MCF 10A (cell line): Measurements from ENCODE around the gene MMUT. TPM values are rescaled to one million over a fixed set of nuclear protein-coding genes. Genes with fewer than 3 reads are reported as not detected.
"Not testable (repeated sequence)": the region's sequence is repeated elsewhere in the genome, so short reads cannot be mapped to it uniquely, and the experiment has no call there.

Experiments
- BruUV-seq: library from RNA; stranded (reverse); fragments of 400-500 nt; replicated peaks from 2 replicates; lab custom pipeline; 2021; lab: Mats Ljungman, UMichigan
- CTCF ChIA-PET: fragments of 300-600 bp; sonication (Branson Sonifier 250); formaldehyde crosslinking; extraction: SDS; loops from one replicate; lab custom pipeline; 2021; ENCODE audit warnings: antibody characterized with exemption, inconsistent platforms; lab: Yijun Ruan, JAX
- POLR2A ChIA-PET: fragments of 300-600, 350-650 bp; sonication (Branson Sonifier 250); formaldehyde crosslinking; extraction: SDS; loops from one replicate; lab custom pipeline; 2020; ENCODE audit warnings: antibody characterized with exemption, inconsistent platforms; lab: Yijun Ruan, JAX
- DNase-seq: peaks from one replicate; pipeline ENCODE4 v3.0.0-alpha.2; 2018; ENCODE audit not compliant: unreplicated experiment
- H3K27ac Mint-ChIP-seq: one replicate; pipeline ENCODE4 v1.8.0; 2022; ENCODE audit warnings: mild to moderate bottlenecking, low read depth, mixed read lengths; ENCODE audit not compliant: unreplicated experiment
- H3K27me3 Mint-ChIP-seq: one replicate; pipeline ENCODE4 v1.8.0; 2022; ENCODE audit warnings: mixed read lengths; ENCODE audit not compliant: insufficient read depth, unreplicated experiment
- H3K36me3 Mint-ChIP-seq: one replicate; pipeline ENCODE4 v1.8.0; 2022; ENCODE audit warnings: mild to moderate bottlenecking, moderate library complexity, mixed read lengths; ENCODE audit not compliant: insufficient read depth, unreplicated experiment
- H3K4me1 Mint-ChIP-seq: one replicate; pipeline ENCODE4 v1.8.0; 2022; ENCODE audit warnings: mixed read lengths; ENCODE audit not compliant: insufficient read depth, unreplicated experiment
- H3K4me3 Mint-ChIP-seq: one replicate; pipeline ENCODE4 v1.8.0; 2022; ENCODE audit warnings: mild to moderate bottlenecking, moderate library complexity, mixed read lengths; ENCODE audit not compliant: unreplicated experiment
- H3K9me3 Mint-ChIP-seq: one replicate; pipeline ENCODE4 v1.8.0; 2022; ENCODE audit warnings: mixed read lengths; ENCODE audit not compliant: unreplicated experiment
- intact Hi-C: fragments of 100-400 bp; cut with micrococcal nuclease; formaldehyde crosslinking; loops from 2 replicates; pipeline ENCODE4 v1.14.1; 2022
- total RNA-seq: library from RNA; stranded (reverse); gene quantifications from 2 replicates; pipeline ENCODE4 v1.2.3, GENCODE V29; 2022
- TF ChIP-seq, protein P1 (sequence below): fragments of 200-600 bp; IDR thresholded peaks from one replicate; pipeline ENCODE4 v1.8.0; 2022; ENCODE audit warnings: antibody characterized with exemption, mild to moderate bottlenecking; ENCODE audit not compliant: unreplicated experiment

The MMUT gene
- total RNA-seq, 1 experiment from 2014 or later: 17.8 TPM

- CTCF ChIA-PET: interaction anchor here (0.9 kb wide), 1 partner anchor 127 kb away, joined by 5 read pairs; no protein-coding TSS in a partner anchor
- no peak for DNase-seq
- no peaks in the 10 kb centered on the region for H3K27me3 Mint-ChIP-seq
- no peak overlapping the region for H3K27ac Mint-ChIP-seq
- H3K9me3 Mint-ChIP-seq: no peaks in the 10 kb centered on the region
- no peaks in the 10 kb centered on the region for H3K36me3 Mint-ChIP-seq
- no peak overlapping the region for H3K4me3 Mint-ChIP-seq
- TF ChIP-seq, protein P1, sequence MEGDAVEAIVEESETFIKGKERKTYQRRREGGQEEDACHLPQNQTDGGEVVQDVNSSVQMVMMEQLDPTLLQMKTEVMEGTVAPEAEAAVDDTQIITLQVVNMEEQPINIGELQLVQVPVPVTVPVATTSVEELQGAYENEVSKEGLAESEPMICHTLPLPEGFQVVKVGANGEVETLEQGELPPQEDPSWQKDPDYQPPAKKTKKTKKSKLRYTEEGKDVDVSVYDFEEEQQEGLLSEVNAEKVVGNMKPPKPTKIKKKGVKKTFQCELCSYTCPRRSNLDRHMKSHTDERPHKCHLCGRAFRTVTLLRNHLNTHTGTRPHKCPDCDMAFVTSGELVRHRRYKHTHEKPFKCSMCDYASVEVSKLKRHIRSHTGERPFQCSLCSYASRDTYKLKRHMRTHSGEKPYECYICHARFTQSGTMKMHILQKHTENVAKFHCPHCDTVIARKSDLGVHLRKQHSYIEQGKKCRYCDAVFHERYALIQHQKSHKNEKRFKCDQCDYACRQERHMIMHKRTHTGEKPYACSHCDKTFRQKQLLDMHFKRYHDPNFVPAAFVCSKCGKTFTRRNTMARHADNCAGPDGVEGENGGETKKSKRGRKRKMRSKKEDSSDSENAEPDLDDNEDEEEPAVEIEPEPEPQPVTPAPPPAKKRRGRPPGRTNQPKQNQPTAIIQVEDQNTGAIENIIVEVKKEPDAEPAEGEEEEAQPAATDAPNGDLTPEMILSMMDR: no peak
- no peaks in the 10 kb centered on the region for H3K4me1 Mint-ChIP-seq
- POLR2A ChIA-PET: no interaction called here
- no TSS peak for BruUV-seq
- intact Hi-C loops: no loop called here
Measured at GRCh38 chr6:49479308-49479970, 16.4 kb upstream of the MMUT start.

DNA sequence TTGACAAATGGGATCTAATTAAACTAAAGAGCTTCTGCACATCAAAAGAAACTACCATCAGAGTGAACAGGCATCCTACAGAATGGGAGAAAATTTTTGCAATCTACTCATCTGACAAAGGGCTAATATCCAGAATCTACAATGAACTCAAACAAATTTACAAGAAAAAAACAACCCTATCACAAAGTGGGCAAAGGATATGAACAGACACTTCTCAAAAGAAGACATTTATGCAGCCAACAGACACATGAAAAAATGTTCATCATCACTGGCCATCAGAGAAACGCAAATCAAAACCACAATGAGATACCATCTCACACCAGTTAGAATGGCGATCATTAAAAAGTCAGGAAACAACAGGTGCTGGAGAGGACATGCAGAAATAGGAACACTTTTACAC is 13.5 kb upstream of the MMUT start:
- peaks cover 14% of the 10 kb centered on the region for H3K36me3 Mint-ChIP-seq
- DNase-seq, H3K27me3 Mint-ChIP-seq, H3K9me3 Mint-ChIP-seq, H3K4me1 Mint-ChIP-seq, POLR2A ChIA-PET, H3K27ac Mint-ChIP-seq, H3K4me3 Mint-ChIP-seq, intact Hi-C loops, BruUV-seq: not testable (repeated sequence)
- CTCF ChIA-PET: interaction anchor here (0.7 to 1.3 kb wide), 2 partner anchors 23 to 55 kb away, joined by 5 read pairs; no protein-coding TSS in a partner anchor

- CTCF ChIA-PET: interaction anchor here (0.6 to 1.4 kb wide), 5 partner anchors 16 to 996 kb away, joined by 3 to 6 read pairs (median 3); no protein-coding TSS in a partner anchor
Measured at GRCh38 chr6:49468042-49468441, 5.0 kb upstream of the MMUT start.

GRCh38 chr6:49464691-49465090 is 1.6 kb upstream of the MMUT start:
- Mint-ChIP-seq H3K4me3 (peak overlapping the region; percentile 96), H3K27me3 (no peaks in the 10 kb centered on the region)
- intact Hi-C loops: no loop called here

More at GRCh38 chr6:49468042-49468441, 5.0 kb upstream of the MMUT start:
- Mint-ChIP-seq H3K27ac (peak overlapping the region; percentile 60), H3K9me3 (no peaks in the 10 kb centered on the region), H3K4me3 (no peak overlapping the region), H3K4me1 (peaks cover 12% of the 10 kb centered on the region), H3K36me3 (peaks cover 10% of the 10 kb centered on the region), H3K27me3 (no peaks in the 10 kb centered on the region)
- DNase-seq: no peak
- intact Hi-C loops: no loop called here
- BruUV-seq: no TSS peak
- TF ChIP-seq, protein P1: no peak
- POLR2A ChIA-PET: interaction anchor here (0.6 to 0.7 kb wide), 2 partner anchors 10 to 45 kb away, joined by 3 read pairs; no protein-coding TSS in a partner anchor

More at GRCh38 chr6:49464691-49465090, 1.6 kb upstream of the MMUT start:
- peaks cover 15% of the 10 kb centered on the region for H3K4me1 Mint-ChIP-seq
- H3K9me3 Mint-ChIP-seq: no peaks in the 10 kb centered on the region
- CTCF ChIA-PET: interaction anchor here (1.1 to 1.2 kb wide), 2 partner anchors 55 to 67 kb away, joined by 3 to 4 read pairs; no protein-coding TSS in a partner anchor
- BruUV-seq: no TSS peak
- peaks cover 9% of the 10 kb centered on the region for H3K36me3 Mint-ChIP-seq
- H3K27ac Mint-ChIP-seq: peak overlapping the region; percentile 99
- TF ChIP-seq, protein P1: no peak
- POLR2A ChIA-PET: no interaction called here
- DNase-seq: no peak
